ENCODE data around the gene SOX5. TPM values are rescaled to one million over a fixed set of nuclear protein-coding genes. Genes with fewer than 3 reads are reported as not detected.

SOX5 gene
- total RNA-seq, 1 experiment from 2014 or later: 3.1 TPM

- Histone ChIP-seq H3K4me2 (ENCODE audit: insufficient read depth, insufficient read length, low read length) (no peak overlapping the region), H2BK20ac (ENCODE audit: low read depth, low read length, poor library complexity, severe bottlenecking) (no peak overlapping the region), H2BK5ac (ENCODE audit: insufficient read length, low read length) (no peak overlapping the region), H3K4ac (ENCODE audit: low read depth, low read length) (no peak overlapping the region), H3K4me1 (ENCODE audit: insufficient read depth, low read length) (no peaks in the 10 kb centered on the region), H4K8ac (replicated peaks; ENCODE audit: insufficient read length, low read depth, low read length) (no peak overlapping the region), H3K9me3 (ENCODE audit: control insufficient read depth, low read depth, low read length) (no peaks in the 10 kb centered on the region), H2AK5ac (ENCODE audit: insufficient read length, low read length) (no peak overlapping the region), H2BK12ac (ENCODE audit: insufficient read length, low read depth, low read length) (no peak overlapping the region), H2AFZ (ENCODE audit: low read length) (no peak overlapping the region), H3K18ac (ENCODE audit: insufficient read length, low read depth, low read length) (no peak overlapping the region), H3K79me1 (ENCODE audit: insufficient read depth, low read depth, low read length, poor library complexity, severe bottlenecking) (no peaks in the 10 kb centered on the region), H4K20me1 (ENCODE audit: control insufficient read depth, insufficient read depth, insufficient read length) (no peaks in the 10 kb centered on the region), H4K91ac (ENCODE audit: insufficient read length, low read depth, low read length) (no peak overlapping the region), H3K23me2 (ENCODE audit: insufficient read length, low read depth, low read length, poor library complexity, severe bottlenecking) (no peaks in the 10 kb centered on the region), H3K27ac (ENCODE audit: insufficient read length, low read depth, low read length) (no peak overlapping the region), H3K79me2 (ENCODE audit: insufficient read depth, low read length) (no peaks in the 10 kb centered on the region), H4K5ac (ENCODE audit: insufficient read length, low read depth, low read length) (no peak overlapping the region), H3T11ph (ENCODE audit: low read length) (no peak overlapping the region), H3K27me3 (ENCODE audit: insufficient read depth, low read length) (no peaks in the 10 kb centered on the region), H2BK120ac (ENCODE audit: low read depth, low read length, poor library complexity, severe bottlenecking) (no peak overlapping the region), H3K56ac (ENCODE audit: insufficient read length, low read depth, low read length) (no peak overlapping the region), H3K14ac (ENCODE audit: insufficient read depth, low read length) (no peak overlapping the region), H3K23ac (ENCODE audit: insufficient read length, low read depth, low read length) (no peak overlapping the region), H2BK15ac (ENCODE audit: low read depth, low read length) (no peak overlapping the region), H3K9ac (ENCODE audit: extremely low read depth, insufficient read length, low read length) (no peak overlapping the region)
- no peak for TF ChIP-seq CTCF (conservative IDR thresholded peaks at IDR 0.05)
- H3K27ac Mint-ChIP-seq: no peak overlapping the region
- DNase-seq: no peak
- WGBS (ENCODE audit: extremely low coverage, insufficient read length, low lambda C conversion rate): no CpG with 5 or more reads among the region's 2 CpGs
- no peaks in the 10 kb centered on the region for H3K9me3 Mint-ChIP-seq
- H3K27me3 Mint-ChIP-seq (ENCODE audit: low read depth): no peaks in the 10 kb centered on the region
- no peak overlapping the region for H3K4me3 Mint-ChIP-seq
- H3K4me1 Mint-ChIP-seq: no peaks in the 10 kb centered on the region
- no peaks in the 10 kb centered on the region for H3K36me3 Mint-ChIP-seq (ENCODE audit: insufficient read depth in 1 of 3, low read depth in 3 of 3)
These were observed 398.7 kb downstream of the SOX5 start for GRCh38 chr12:23550753-23551152.

Data from H9 (cell line).